Ishikawa (cell line): ENCODE measurements around the gene CD226.

Source experiments
- CEBPB ChIP-seq: IDR thresholded peaks from 2 replicates; pipeline ENCODE4 v1.6.1; 2012
- CREB1 ChIP-seq: IDR thresholded peaks from 2 replicates; pipeline ENCODE4 v1.6.1; 2012; ENCODE audit warnings: low read depth
- EGR1 ChIP-seq: IDR thresholded peaks from 2 replicates; pipeline ENCODE4 v1.6.1; 2012
- EP300 ChIP-seq: IDR thresholded peaks from 2 replicates; pipeline ENCODE4 v1.6.1; 2012; ENCODE audit warnings: borderline replicate concordance
- FOXM1 ChIP-seq: IDR thresholded peaks from 2 replicates; pipeline ENCODE4 v1.6.1; 2012; ENCODE audit warnings: low read depth, borderline replicate concordance
- MAX ChIP-seq: IDR thresholded peaks from 2 replicates; pipeline ENCODE4 v1.6.1; 2012
- NFIC ChIP-seq: IDR thresholded peaks from 2 replicates; pipeline ENCODE4 v1.6.1; 2012
- RAD21 ChIP-seq: IDR thresholded peaks from 2 replicates; pipeline ENCODE4 v1.6.1; 2012; ENCODE audit warnings: low read depth
- REST ChIP-seq: IDR thresholded peaks from 2 replicates; pipeline ENCODE4 v1.6.1; 2012; ENCODE audit warnings: low read depth, mild to moderate bottlenecking
- TAF1 ChIP-seq: IDR thresholded peaks from 2 replicates; pipeline ENCODE4 v1.6.1; 2012; ENCODE audit warnings: low read depth, mild to moderate bottlenecking
- TCF12 ChIP-seq: IDR thresholded peaks from 2 replicates; pipeline ENCODE4 v1.6.1; 2012; ENCODE audit warnings: low read depth
- TEAD4 ChIP-seq: IDR thresholded peaks from 2 replicates; pipeline ENCODE4 v1.6.1; 2012
- USF1 ChIP-seq: IDR thresholded peaks from 2 replicates; pipeline ENCODE4 v1.6.1; 2012
- YY1 ChIP-seq: IDR thresholded peaks from 2 replicates; pipeline ENCODE4 v1.6.1; 2012; ENCODE audit warnings: low read depth
- ZBTB7A ChIP-seq: IDR thresholded peaks from 2 replicates; pipeline ENCODE4 v1.6.1; 2012; ENCODE audit warnings: low read depth

The CD226 gene

GRCh38 chr18:69838620-69839411, 108.9 kb downstream of the CD226 start:
- TF ChIP-seq CEBPB, result no peak
- TF ChIP-seq TCF12, result no peak
- TF ChIP-seq TEAD4, result no peak
- TF ChIP-seq NFIC, result no peak
- no peak for TF ChIP-seq REST
- TF ChIP-seq FOXM1, result no peak
- no peak for TF ChIP-seq CREB1
- no peak for TF ChIP-seq EP300
- TF ChIP-seq USF1, result no peak
- no peak for TF ChIP-seq EGR1
- TF ChIP-seq YY1, result no peak
- no peak for TF ChIP-seq ZBTB7A
- TF ChIP-seq MAX, result no peak
- TF ChIP-seq TAF1, result no peak
- no peak for TF ChIP-seq RAD21

GRCh38 chr18:69838003-69838402, 109.7 kb downstream of the CD226 start:
- TF ChIP-seq EP300 (no peak), FOXM1 (no peak), USF1 (no peak), MAX (no peak), EGR1 (no peak), TEAD4 (no peak), ZBTB7A (no peak), YY1 (no peak), TAF1 (no peak), NFIC (no peak), REST (no peak), TCF12 (no peak), CEBPB (no peak), CREB1 (no peak), RAD21 (no peak)

- TF ChIP-seq RAD21 (no peak), USF1 (no peak), MAX (no peak), TAF1 (no peak), YY1 (no peak), ZBTB7A (no peak), CREB1 (no peak), TCF12 (no peak), EP300 (no peak)
Observed at GRCh38 chr18:69830189-69830588, 117.5 kb downstream of the CD226 start.

GRCh38 chr18:69820538-69820937, 127.1 kb downstream of the CD226 start:
- TF ChIP-seq TAF1 (no peak), CEBPB (no peak), EP300 (no peak), RAD21 (no peak), REST (no peak), YY1 (no peak), ZBTB7A (no peak), USF1 (no peak), TCF12 (no peak), MAX (no peak)
